PFSK-1 (cell line): ENCODE data around the gene CHAD.

Experiments used
- FOXP2 ChIP-seq: optimal IDR thresholded peaks from 2 replicates; pipeline ENCODE3; 2011; ENCODE audit warnings: borderline replicate concordance, control low read depth, inconsistent platforms; ENCODE audit not compliant: insufficient read depth; ENCODE audit errors: extremely low read length, extremely low read depth
- POLR2AphosphoS5 ChIP-seq: IDR thresholded peaks from 2 replicates; pipeline ENCODE4 v1.6.1; 2012; ENCODE audit warnings: low read depth, mild to moderate bottlenecking, control low read depth, low read length, moderate library complexity
- SIN3A ChIP-seq: IDR thresholded peaks from 2 replicates; pipeline ENCODE4 v1.6.1; 2012; ENCODE audit warnings: mild to moderate bottlenecking, low read length, moderate library complexity, borderline replicate concordance; ENCODE audit not compliant: insufficient read depth
- TAF1 ChIP-seq: IDR thresholded peaks from 2 replicates; pipeline ENCODE4 v1.6.1; 2012; ENCODE audit warnings: low read length, control low read depth, borderline replicate concordance; ENCODE audit not compliant: insufficient read depth
- TF ChIP-seq, protein P1 (sequence below), 2 experiments: IDR thresholded peaks; 2 replicates each; pipeline versions ENCODE4 v1.6.1 to v1.8.0; 2011 to 2012; ENCODE audit warnings: low read depth in 2 of 2, low read length in 2 of 2, control low read depth in 1 of 2, inconsistent platforms in 1 of 2, mild to moderate bottlenecking in 1 of 2, moderate library complexity in 1 of 2; ENCODE audit not compliant: insufficient read depth in 1 of 2

The CHAD gene

DNA sequence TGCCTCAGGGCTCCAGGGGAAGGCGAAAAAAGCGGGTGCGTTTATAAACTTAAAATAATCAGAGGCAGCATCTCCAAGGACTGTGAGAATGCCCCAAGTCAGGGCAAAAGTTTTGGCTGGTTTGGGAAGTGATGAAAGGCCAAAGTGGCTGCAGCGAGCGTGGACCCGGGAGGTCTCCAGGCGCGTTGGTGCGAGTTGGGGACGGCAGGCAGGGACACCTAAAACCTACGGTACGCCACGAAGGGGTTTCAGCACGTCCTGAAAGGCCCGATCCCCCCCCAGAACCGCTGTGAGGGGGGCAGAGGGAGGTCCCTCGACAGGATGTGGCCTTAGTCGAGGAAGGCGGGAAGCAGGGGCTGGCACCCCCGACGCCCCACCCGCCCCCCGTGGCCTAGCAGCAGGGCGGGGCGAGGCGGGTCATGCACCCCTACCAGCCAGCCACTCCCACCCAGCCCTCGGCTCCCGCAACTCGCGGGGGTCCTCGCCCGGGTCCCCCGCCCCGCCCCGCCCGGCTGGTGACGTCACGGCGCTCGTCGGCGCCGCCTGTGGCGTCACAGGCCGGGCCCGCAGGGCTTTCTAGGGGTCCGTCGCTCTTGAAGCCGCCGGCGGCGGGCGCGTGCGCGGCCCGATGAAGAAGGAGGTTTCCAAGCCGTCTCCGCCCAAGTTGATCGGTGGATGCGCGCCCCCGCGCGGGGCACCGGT is 39.3 kb upstream of the CHAD start, which contains the start of gene MYCBPAP:
TSS of gene MYCBPAP (plus strand) at position 569 of the 702 bp plus-strand sequence. CDS start 236 bp downstream, outside the sequence.
- TF ChIP-seq POLR2AphosphoS5 (no peak), TAF1 (no peak), SIN3A (no peak), FOXP2 (no peak)
- TF ChIP-seq, protein P1, sequence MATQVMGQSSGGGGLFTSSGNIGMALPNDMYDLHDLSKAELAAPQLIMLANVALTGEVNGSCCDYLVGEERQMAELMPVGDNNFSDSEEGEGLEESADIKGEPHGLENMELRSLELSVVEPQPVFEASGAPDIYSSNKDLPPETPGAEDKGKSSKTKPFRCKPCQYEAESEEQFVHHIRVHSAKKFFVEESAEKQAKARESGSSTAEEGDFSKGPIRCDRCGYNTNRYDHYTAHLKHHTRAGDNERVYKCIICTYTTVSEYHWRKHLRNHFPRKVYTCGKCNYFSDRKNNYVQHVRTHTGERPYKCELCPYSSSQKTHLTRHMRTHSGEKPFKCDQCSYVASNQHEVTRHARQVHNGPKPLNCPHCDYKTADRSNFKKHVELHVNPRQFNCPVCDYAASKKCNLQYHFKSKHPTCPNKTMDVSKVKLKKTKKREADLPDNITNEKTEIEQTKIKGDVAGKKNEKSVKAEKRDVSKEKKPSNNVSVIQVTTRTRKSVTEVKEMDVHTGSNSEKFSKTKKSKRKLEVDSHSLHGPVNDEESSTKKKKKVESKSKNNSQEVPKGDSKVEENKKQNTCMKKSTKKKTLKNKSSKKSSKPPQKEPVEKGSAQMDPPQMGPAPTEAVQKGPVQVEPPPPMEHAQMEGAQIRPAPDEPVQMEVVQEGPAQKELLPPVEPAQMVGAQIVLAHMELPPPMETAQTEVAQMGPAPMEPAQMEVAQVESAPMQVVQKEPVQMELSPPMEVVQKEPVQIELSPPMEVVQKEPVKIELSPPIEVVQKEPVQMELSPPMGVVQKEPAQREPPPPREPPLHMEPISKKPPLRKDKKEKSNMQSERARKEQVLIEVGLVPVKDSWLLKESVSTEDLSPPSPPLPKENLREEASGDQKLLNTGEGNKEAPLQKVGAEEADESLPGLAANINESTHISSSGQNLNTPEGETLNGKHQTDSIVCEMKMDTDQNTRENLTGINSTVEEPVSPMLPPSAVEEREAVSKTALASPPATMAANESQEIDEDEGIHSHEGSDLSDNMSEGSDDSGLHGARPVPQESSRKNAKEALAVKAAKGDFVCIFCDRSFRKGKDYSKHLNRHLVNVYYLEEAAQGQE (IDR thresholded peaks at IDR 0.05; ENCODE audit: insufficient read depth in 1 of 2, low read depth in 2 of 2, low read length in 2 of 2), result no peak

DNA sequence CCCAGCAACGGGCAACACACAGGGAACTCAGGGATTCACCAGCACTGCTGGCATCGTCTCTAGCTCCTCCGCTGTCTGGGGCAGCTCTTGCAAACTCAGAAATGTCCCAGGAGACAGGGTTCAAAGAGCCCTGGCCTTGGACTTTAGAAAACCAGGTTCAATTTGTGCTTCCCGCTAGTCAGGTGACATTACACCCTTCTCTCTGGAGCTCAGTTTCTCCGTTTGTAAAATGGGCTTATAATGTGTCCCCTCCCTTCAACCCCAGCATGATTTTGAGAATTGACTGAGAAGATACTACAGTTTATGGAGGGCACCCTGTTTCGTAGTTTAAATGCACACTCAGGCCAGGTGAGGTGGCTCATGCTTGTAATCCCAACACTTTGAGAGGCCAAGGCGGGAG is 37.6 kb upstream of the CHAD start:
- no peak for TF ChIP-seq SIN3A
- TF ChIP-seq FOXP2, result no peak
- no peak for TF ChIP-seq POLR2AphosphoS5
- TF ChIP-seq, protein P1 (IDR thresholded peaks at IDR 0.05; ENCODE audit: insufficient read depth in 1 of 2, low read depth in 2 of 2, low read length in 2 of 2), result no peak
- no peak for TF ChIP-seq TAF1

DNA sequence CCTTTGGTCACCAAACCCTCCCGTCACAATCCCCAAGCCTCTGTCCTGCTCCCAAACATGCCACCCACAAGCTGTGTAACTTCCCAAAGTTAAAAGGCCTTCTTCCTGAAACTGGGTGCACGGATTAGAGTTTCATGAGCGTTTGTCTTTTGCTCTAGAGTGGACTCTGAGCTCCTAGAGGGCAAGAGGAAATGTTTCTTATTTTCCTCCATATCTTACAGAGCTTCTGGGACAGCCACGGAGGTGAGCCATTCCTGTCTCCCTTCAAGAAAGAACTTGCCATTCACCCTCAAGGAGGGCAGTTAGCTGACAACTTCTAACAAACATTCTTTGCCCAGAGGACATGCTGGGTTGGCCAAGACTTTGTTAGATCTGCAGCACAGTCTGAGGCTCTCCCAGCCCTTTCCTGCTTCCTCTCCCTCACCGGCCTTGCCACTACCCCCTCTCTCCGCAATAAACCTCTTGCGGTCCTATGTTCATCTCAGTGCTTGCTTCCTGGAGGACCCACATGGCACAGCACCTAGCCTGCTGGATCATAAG is 37.0 kb upstream of the CHAD start:
- TF ChIP-seq, protein P1 (IDR thresholded peaks at IDR 0.05; ENCODE audit: insufficient read depth in 1 of 2, low read depth in 2 of 2, low read length in 2 of 2), result no peak

DNA sequence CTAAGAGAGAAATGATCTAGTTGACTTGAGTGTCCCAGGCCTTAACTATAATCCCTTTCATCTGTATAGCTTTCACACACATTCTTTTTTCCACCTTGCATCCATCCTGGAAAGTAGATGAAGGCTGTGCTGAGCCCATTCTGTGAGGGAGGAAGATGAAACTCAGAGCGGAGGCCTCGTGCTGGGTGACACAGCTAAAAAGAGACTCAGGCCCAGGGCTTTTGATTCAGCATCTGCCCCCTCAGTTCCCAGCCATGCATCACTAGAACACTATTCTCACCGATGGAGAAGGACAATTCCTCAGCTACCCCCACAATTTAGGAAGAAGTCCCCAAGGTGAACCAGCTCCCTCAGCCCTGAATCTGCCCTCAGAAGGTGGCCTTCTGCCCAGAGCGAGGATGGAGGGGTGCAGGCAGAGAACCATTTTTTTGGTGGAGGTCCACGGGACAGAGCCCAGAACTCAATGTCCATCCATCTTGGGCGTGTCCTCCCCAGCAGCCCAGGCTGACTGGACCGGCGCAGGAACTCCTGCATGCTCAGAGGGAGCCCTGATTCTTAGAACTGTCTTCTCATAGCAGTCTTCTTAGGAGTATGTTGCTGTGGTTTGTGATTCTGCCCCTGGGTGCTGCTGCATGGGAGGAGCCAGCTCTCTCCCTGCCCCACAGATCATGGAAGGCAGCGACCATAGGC is 33.8 kb upstream of the CHAD start:
- no peak for TF ChIP-seq POLR2AphosphoS5

DNA sequence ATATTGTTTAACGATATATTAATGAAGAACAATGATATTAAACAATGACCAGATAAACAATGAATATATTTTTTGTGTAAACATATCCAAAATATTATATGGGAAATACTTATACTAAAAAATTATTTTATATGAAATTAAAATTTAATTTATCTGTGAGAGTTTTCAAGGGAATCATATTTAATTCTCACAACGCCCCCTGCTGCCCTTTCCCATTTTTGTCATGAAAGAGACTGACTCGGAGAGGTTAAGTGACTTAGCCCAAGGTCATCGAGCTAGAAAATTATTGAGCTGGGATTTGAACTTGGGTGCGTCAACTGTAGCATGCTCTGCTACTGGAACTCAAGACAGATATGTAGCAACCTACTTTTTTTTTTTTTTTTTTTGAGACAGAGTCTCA is 32.4 kb upstream of the CHAD start:
- no peak for TF ChIP-seq TAF1
- TF ChIP-seq, protein P1 (IDR thresholded peaks at IDR 0.05; ENCODE audit: insufficient read depth in 1 of 2, low read depth in 2 of 2, low read length in 2 of 2), result no peak
